ENCODE measurements around the gene GTPBP2. TPM values are rescaled to one million over a fixed set of nuclear protein-coding genes. Genes with fewer than 3 reads are reported as not detected.

GTPBP2 gene
- total RNA-seq, 1 experiment from 2014 or later, result 76.4 TPM

DNA sequence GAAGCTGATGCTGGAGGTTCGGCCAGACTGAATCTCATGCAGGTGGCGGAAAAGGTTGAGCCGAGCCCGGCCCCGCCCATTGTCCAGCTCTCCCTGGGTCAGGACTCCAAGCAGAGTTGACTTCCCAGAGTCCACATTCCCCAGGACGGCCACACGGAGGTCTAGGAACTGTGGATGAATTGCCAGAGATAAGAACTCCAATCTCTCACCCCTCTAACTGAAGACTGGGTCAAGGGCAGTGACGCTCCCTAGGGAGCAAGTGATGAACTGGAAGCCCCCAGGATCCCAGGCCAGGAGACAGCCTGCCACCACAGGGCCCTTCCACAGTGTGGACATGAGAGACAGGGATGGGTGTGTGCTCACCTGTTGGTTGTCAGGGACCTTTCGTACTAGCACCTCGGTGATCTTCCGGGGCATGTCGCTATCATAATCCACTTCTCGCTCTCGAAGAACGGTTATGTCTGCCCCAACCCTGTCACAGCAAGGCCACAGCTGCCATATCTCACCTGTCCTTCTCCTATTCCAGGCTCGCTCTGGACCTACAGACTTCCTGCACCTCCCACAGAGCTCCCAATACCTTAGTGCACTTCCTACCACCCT lies 3.6 kb downstream of the GTPBP2 start (continued):
- TF ChIP-seq, protein P1, sequence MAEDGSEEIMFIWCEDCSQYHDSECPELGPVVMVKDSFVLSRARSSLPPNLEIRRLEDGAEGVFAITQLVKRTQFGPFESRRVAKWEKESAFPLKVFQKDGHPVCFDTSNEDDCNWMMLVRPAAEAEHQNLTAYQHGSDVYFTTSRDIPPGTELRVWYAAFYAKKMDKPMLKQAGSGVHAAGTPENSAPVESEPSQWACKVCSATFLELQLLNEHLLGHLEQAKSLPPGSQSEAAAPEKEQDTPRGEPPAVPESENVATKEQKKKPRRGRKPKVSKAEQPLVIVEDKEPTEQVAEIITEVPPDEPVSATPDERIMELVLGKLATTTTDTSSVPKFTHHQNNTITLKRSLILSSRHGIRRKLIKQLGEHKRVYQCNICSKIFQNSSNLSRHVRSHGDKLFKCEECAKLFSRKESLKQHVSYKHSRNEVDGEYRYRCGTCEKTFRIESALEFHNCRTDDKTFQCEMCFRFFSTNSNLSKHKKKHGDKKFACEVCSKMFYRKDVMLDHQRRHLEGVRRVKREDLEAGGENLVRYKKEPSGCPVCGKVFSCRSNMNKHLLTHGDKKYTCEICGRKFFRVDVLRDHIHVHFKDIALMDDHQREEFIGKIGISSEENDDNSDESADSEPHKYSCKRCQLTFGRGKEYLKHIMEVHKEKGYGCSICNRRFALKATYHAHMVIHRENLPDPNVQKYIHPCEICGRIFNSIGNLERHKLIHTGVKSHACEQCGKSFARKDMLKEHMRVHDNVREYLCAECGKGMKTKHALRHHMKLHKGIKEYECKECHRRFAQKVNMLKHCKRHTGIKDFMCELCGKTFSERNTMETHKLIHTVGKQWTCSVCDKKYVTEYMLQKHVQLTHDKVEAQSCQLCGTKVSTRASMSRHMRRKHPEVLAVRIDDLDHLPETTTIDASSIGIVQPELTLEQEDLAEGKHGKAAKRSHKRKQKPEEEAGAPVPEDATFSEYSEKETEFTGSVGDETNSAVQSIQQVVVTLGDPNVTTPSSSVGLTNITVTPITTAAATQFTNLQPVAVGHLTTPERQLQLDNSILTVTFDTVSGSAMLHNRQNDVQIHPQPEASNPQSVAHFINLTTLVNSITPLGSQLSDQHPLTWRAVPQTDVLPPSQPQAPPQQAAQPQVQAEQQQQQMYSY (CRISPR knock-in tag; IDR thresholded peaks at IDR 0.05), result no peak
- TF ChIP-seq TEAD1 (CRISPR knock-in tag; IDR thresholded peaks at IDR 0.05) (no peak), NR2C2 (CRISPR knock-in tag; IDR thresholded peaks at IDR 0.05) (no peak), ELF4 (CRISPR knock-in tag; IDR thresholded peaks at IDR 0.05; ENCODE audit: low read depth) (no peak), ZNF671 (CRISPR knock-in tag; IDR thresholded peaks at IDR 0.05) (no peak), GTF2I (CRISPR knock-in tag; conservative IDR thresholded peaks at IDR 0.05) (no peak)
- TF ChIP-seq, protein P2, sequence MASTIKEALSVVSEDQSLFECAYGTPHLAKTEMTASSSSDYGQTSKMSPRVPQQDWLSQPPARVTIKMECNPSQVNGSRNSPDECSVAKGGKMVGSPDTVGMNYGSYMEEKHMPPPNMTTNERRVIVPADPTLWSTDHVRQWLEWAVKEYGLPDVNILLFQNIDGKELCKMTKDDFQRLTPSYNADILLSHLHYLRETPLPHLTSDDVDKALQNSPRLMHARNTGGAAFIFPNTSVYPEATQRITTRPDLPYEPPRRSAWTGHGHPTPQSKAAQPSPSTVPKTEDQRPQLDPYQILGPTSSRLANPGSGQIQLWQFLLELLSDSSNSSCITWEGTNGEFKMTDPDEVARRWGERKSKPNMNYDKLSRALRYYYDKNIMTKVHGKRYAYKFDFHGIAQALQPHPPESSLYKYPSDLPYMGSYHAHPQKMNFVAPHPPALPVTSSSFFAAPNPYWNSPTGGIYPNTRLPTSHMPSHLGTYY (CRISPR knock-in tag; IDR thresholded peaks at IDR 0.05), result no peak
- TF ChIP-seq, protein P3, sequence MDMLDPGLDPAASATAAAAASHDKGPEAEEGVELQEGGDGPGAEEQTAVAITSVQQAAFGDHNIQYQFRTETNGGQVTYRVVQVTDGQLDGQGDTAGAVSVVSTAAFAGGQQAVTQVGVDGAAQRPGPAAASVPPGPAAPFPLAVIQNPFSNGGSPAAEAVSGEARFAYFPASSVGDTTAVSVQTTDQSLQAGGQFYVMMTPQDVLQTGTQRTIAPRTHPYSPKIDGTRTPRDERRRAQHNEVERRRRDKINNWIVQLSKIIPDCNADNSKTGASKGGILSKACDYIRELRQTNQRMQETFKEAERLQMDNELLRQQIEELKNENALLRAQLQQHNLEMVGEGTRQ (CRISPR knock-in tag; IDR thresholded peaks at IDR 0.05), result no peak
- TF ChIP-seq, protein P4, sequence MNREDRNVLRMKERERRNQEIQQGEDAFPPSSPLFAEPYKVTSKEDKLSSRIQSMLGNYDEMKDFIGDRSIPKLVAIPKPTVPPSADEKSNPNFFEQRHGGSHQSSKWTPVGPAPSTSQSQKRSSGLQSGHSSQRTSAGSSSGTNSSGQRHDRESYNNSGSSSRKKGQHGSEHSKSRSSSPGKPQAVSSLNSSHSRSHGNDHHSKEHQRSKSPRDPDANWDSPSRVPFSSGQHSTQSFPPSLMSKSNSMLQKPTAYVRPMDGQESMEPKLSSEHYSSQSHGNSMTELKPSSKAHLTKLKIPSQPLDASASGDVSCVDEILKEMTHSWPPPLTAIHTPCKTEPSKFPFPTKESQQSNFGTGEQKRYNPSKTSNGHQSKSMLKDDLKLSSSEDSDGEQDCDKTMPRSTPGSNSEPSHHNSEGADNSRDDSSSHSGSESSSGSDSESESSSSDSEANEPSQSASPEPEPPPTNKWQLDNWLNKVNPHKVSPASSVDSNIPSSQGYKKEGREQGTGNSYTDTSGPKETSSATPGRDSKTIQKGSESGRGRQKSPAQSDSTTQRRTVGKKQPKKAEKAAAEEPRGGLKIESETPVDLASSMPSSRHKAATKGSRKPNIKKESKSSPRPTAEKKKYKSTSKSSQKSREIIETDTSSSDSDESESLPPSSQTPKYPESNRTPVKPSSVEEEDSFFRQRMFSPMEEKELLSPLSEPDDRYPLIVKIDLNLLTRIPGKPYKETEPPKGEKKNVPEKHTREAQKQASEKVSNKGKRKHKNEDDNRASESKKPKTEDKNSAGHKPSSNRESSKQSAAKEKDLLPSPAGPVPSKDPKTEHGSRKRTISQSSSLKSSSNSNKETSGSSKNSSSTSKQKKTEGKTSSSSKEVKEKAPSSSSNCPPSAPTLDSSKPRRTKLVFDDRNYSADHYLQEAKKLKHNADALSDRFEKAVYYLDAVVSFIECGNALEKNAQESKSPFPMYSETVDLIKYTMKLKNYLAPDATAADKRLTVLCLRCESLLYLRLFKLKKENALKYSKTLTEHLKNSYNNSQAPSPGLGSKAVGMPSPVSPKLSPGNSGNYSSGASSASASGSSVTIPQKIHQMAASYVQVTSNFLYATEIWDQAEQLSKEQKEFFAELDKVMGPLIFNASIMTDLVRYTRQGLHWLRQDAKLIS (CRISPR knock-in tag; IDR thresholded peaks at IDR 0.05; ENCODE audit: borderline replicate concordance), result no peak
- TF ChIP-seq, protein P5, sequence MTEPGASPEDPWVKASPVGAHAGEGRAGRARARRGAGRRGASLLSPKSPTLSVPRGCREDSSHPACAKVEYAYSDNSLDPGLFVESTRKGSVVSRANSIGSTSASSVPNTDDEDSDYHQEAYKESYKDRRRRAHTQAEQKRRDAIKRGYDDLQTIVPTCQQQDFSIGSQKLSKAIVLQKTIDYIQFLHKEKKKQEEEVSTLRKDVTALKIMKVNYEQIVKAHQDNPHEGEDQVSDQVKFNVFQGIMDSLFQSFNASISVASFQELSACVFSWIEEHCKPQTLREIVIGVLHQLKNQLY (CRISPR knock-in tag; IDR thresholded peaks at IDR 0.05), result no peak
- TF ChIP-seq, protein P6, sequence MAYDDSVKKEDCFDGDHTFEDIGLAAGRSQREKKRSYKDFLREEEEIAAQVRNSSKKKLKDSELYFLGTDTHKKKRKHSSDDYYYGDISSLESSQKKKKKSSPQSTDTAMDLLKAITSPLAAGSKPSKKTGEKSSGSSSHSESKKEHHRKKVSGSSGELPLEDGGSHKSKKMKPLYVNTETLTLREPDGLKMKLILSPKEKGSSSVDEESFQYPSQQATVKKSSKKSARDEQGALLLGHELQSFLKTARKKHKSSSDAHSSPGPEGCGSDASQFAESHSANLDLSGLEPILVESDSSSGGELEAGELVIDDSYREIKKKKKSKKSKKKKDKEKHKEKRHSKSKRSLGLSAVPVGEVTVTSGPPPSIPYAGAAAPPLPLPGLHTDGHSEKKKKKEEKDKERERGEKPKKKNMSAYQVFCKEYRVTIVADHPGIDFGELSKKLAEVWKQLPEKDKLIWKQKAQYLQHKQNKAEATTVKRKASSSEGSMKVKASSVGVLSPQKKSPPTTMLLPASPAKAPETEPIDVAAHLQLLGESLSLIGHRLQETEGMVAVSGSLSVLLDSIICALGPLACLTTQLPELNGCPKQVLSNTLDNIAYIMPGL (CRISPR knock-in tag; IDR thresholded peaks at IDR 0.05), result no peak
- TF ChIP-seq, protein P7, sequence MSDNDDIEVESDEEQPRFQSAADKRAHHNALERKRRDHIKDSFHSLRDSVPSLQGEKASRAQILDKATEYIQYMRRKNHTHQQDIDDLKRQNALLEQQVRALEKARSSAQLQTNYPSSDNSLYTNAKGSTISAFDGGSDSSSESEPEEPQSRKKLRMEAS (CRISPR knock-in tag; IDR thresholded peaks at IDR 0.05), result no peak
- TF ChIP-seq, protein P8, sequence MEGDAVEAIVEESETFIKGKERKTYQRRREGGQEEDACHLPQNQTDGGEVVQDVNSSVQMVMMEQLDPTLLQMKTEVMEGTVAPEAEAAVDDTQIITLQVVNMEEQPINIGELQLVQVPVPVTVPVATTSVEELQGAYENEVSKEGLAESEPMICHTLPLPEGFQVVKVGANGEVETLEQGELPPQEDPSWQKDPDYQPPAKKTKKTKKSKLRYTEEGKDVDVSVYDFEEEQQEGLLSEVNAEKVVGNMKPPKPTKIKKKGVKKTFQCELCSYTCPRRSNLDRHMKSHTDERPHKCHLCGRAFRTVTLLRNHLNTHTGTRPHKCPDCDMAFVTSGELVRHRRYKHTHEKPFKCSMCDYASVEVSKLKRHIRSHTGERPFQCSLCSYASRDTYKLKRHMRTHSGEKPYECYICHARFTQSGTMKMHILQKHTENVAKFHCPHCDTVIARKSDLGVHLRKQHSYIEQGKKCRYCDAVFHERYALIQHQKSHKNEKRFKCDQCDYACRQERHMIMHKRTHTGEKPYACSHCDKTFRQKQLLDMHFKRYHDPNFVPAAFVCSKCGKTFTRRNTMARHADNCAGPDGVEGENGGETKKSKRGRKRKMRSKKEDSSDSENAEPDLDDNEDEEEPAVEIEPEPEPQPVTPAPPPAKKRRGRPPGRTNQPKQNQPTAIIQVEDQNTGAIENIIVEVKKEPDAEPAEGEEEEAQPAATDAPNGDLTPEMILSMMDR (IDR thresholded peaks at IDR 0.05), result no peak
